HG02571 (cell line): ENCODE data around the gene MEF2C.
A peak's percentile ranks its signal among the peaks of the same experiment; 100 is the strongest.
"Not testable (repeated sequence)": the region's sequence is repeated elsewhere in the genome, so short reads cannot be mapped to it uniquely, and the experiment has no call there.

Experiments used
- ATAC-seq: cut with Tn5 transposase; IDR thresholded peaks from one replicate; pipeline ENCODE4 v1.9.1; 2021; ENCODE audit warnings: mild to moderate bottlenecking, moderate library complexity; ENCODE audit not compliant: unreplicated experiment

MEF2C gene

DNA sequence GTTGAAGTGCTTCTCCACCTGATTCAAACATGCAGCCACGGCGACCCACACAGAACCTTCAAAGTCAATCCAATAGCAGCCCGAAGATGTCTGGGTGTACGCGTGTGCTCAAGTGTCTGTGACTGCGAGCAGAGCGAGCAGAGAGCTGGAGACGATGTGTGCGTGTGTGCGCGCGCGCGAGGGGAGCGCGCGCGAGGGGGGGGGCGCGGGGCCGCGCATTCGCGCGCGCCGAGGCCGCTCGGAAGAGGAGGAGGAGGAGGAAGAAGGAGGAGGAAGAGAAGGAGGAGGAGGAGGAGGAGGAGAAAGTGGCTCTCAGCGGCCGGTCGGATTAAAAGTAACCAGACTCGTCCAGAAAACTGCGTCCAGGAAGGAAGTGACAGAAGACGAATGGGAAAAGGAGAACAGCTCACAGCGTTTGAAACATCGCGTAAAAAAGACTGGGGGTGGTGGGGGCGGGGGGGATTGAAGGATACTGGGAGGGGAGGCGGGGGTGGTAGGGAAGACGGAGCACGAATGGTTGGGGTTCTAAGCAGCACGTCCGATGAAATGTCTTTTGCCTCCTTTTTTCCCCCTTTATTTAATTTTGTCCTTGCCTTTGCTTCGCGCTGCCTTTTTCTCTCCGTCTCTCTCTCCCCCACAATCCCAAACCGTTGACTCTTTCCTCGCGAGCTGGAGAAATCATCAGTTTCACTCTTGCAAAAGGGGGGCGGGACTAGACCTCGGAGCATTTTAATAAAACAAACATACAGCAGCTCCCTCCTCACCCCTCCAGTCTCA is at the start of gene MEF2C:
Gene MEF2C, minus strand, starts transcription at position 126 of the 777 bp plus-strand sequence. CDS start 59,396 bp downstream, outside the sequence.
- ATAC-seq = peak; percentile 30

DNA sequence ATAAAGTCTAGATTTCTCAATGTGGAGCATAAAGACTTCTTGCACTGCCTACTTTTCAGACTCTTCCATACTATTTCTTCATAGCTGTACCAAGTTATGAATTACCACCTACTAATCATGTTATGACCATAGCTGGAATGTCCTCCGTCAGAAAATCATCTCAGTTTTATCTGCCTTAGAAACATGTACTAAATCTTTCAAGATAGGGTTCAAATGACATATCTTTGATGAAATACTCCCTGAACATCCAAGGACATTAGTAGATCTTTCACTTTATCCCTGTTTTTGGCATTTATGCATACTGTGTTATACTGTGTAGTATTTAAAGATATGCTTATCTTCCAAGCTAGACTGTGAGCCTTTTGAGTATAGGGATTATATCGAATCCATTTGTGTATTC is 49.6 kb upstream of the MEF2C start:
- ATAC-seq = no peak

DNA sequence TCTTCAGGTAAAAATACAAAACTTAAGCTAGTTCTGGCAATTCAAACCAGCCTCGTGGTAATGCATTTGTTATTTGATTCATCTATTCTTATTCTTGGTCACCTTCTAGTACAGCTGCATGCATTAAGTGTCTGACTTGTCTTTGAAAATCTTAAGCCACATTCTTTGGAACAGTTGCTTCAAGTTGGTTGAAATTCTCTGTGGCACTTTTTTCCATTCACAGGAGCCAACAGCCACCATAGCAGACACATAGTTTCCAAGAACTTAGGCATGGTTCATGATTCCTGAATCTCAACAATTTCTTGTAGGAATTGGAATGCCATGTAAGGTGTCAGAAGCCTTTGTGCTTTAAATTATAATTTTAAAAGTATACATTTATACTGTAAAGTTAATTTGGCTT is 47.4 kb upstream of the MEF2C start:
- ATAC-seq = no peak

DNA sequence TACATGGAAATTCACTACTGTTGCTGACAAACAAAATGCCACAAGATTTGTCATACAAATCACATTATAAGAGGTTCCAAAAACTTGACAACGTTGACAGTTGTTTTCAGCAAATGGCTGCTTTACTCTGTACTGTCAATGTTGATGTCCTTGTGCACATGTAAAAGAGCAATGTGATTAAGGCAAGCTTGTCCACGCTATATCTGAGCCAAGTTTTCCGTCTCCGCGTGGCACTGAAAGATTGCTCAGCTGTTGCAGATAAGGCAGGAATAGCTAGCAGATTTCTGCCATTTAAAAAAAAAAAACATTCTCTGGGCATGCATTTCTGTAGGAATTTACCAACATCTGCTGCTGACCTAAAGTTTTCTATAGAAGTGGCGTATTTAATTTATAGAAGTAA is 46.4 kb upstream of the MEF2C start:
- no peak for ATAC-seq

DNA sequence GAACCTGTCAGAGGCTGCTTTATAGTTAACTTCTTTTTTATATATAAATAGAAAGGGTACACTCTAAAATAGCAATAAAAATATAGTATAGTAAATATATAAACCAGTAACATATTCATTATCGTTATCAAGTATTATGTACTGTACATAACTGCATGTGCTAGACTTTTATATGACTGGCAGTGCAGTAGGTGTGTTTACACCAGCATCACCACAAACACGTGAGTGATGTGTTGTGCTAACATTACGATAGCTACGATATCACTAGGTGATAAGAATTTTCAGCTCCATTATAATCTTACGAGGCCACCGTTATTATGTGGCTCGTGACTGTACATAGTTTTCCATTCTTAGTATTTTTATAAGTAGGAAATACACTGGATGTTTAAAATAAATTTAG is 43.8 kb upstream of the MEF2C start:
- ATAC-seq = no peak

DNA sequence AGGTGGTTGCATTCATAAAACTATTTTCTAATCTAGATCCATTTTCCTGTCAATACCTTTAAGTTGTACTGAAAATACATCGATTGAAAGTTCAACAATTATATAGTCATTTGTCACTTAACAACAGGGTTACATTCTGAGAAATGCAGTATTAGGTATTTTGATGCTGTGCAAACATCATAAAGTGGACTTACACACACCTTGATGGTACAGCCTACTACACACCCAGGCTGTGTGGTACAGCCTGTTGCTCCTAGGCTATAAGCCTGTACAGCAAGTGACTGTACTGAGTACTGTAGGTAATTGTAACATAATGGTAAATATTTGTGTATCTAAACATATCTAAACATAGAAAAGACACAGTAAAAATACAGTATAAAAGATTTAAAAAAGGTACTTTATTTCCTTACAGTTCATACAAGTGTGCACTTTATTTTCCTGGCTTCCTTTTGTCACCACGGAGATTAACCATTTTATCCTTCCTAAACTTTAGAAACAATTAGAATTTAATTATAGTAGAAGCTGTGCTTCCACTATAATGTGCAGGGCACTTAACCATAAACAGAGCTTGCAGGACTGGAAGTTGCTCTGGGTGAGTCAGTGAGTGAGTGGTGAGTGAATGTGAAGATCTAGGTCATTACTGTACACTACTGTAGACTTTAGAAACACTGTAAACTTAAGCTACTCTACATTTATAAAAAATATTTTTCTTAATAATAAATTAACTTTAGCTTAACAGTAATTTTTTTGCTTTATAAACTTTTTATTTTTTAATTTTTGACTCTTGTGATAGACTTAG is 42.9 kb upstream of the MEF2C start:
- ATAC-seq = no peak

DNA sequence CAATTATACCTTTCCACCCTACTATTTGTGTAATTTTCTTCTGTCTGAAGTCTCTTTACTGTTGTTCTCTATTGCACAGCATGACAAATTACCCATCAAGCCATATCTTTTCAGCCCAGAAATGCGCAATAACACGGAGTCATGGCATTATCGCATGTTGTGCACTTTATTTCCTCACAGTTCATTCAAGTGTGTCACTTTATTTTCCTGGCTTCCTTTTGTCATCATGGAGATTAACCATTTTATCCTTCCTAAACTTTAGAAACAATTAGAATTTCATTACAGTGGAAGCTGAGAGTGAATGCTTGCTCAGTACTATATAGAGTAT is 41.3 kb upstream of the MEF2C start:
- no peak for ATAC-seq

DNA sequence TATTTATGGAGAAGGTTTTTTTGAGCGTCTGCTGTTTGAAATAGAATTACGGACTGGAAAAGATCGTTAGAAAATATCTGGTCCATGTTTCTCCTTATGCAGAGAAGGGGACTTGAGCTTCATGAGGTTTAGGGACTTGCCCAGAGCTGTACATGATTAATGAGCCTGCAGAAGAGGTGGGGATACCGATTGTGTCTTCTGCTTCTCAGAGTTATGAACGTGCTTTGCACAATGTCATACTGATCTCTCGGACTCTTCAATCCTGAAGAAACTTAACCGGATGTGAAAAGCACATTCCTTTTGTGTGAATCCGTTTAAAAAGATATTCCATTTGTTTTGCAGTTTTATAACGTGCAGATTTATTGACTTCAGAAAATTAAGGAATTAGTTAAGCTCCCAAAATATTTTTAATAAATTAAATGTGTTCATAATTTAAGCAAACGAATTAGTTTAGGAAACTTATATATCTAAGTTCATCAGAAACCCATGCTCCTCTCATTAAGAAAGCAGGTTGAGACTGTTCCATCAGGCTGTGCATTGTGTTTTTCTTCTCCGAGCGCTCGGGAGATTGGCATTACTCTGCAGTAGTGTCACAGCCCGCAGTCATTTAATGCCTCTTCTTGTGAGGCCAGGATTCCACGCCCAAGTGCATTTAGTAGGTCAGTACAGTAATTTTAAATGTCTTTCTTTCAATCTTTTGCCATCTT is 40.8 kb upstream of the MEF2C start:
- ATAC-seq = no peak

DNA sequence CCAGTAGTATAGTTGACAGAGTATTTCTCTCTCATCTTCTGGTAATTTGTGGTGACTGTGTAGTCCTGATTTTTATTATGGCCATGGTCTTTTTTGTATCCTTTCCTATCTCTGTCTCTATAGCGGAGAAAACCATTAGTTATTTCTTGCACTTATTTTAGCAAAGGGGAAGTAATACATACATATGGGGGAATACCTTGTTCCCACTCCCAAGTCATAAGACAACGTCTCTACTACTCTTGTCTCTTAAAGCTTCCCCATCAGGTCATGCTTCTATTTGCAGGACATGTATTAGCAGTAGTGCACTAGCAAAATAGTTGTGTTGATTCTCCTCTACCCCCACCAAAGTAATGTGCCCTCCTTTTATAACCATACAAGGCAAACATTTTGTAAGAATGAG is 29.8 kb upstream of the MEF2C start:
- not testable (repeated sequence) for ATAC-seq

DNA sequence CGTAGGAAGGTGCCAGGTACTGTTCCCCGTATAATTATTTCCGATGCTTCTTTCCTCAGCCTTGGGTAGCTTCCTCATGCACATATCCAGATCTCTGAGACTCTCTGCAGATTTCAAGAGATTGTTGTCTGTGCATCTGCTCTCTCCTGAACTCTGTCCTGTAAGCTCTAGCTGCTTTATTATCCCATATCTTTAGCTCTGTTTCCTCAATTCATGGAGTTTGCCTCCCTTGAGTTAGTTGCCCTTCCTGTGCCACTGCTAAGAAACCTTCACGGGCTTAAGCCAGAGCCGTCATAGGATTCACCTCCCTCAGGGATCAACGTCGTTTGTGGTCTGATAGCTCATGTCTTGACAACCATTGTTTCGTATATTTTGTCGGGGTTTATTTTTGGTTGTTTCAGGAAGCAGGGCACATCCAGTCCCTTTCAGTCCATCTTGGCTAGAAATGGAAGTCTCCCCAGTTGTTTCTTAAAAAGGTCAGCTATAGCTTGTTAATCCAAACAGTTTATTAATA is 28.1 kb upstream of the MEF2C start:
- not testable (repeated sequence) for ATAC-seq

DNA sequence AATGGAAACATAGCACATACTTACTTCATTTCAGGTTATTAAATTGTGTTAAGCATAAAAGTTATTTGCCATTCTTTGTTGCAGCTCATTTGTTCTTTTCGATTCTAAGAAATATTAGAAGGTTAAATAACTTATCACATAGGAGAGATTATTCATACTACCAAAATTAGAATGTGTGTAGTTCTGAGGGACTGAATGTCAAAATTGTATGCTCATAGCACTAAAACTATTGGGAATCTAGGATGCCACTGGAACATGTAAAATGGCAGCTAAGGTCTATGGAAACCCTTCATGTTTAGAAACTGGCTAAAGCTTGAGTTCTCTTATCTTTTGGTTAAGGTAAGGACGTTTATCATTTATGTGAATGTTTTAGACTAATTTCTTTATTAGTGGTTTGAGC is 21.5 kb upstream of the MEF2C start:
- ATAC-seq = not testable (repeated sequence)

DNA sequence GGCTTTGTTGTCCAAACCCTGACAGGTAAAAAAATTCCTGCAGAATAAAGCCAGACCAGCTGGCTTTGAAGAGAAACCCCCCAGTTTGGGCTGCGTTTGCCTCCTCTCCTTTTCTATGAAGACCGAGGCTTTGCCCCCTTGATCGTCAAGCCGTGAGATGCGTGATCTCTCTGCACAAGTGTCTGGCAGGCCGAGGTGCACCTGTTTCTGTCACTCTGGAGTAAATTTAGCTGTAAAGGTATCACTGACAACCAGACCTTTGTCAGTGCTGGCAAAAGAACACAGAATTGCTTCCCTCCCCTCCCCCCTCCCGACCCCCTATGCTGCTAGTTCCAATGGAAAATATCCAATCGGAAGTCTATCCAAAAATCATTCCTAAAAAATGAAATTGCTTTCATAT is 21.0 kb upstream of the MEF2C start:
- not testable (repeated sequence) for ATAC-seq

DNA sequence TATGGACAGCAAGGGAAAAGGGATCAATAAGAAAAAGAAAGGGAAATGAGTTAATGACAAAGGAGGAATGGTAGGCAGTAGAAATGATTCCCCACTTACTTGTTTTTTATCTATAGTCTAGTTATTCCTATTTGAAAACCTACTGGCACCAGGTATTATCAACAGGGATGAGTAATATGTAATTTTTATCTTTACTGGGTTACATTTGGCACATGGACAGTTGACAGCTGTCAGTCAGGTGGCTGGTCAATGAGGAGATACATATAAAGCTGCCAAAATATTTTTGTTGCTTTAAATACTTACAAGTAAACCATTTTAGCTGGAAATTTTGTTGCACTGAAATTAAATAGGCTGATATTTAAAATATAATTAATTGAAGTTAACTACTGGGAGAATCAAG is 18.1 kb upstream of the MEF2C start:
- ATAC-seq = not testable (repeated sequence)

DNA sequence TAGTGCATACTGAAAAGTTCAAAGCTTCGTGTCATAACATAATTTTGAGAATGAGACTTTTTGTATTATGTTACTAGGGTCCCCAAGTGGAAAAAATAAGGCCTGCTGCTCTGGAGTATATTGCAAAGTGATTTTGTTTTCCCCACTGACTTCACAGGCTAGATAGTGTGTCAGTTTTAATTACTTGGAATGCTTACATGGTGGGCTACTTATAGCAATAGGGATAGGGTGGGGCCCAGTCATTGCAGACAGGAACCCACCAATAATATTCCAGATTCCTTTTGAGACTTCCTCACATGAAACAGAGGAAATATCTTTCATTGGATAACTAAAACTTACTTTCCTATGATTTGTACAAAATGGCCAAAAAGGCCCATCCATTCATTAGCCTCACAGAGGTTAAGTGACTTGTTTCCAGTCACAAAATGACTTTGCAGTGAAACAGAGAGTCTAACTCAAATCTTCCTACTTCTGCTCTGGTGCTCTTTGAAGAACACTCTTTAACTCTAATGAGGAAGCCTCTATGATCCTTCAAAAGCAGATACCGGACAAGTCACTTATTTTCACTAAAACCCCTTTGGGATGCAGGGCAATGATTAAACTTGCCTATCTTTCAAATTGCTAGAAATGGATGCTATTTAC is 16.2 kb upstream of the MEF2C start:
- no peak for ATAC-seq

DNA sequence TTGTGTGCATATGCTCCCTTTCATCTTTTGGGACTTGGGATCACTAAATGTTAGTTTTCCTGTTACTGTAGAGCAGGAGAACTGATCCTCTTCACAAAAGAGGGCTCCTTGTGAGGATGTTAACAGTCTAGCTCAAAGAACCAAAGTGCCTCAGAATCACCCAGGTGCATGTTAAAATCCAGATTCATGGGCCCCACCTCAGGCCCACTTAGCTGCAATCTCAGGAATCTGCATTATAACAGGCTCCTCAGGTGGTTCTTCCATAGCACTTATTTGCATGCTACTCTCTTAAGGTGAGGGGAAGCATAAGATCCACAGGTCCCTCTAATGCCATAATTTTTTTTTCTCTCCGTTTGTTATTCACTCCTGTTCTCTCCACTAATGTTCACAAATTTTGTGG is 14.8 kb upstream of the MEF2C start:
- ATAC-seq = no peak

DNA sequence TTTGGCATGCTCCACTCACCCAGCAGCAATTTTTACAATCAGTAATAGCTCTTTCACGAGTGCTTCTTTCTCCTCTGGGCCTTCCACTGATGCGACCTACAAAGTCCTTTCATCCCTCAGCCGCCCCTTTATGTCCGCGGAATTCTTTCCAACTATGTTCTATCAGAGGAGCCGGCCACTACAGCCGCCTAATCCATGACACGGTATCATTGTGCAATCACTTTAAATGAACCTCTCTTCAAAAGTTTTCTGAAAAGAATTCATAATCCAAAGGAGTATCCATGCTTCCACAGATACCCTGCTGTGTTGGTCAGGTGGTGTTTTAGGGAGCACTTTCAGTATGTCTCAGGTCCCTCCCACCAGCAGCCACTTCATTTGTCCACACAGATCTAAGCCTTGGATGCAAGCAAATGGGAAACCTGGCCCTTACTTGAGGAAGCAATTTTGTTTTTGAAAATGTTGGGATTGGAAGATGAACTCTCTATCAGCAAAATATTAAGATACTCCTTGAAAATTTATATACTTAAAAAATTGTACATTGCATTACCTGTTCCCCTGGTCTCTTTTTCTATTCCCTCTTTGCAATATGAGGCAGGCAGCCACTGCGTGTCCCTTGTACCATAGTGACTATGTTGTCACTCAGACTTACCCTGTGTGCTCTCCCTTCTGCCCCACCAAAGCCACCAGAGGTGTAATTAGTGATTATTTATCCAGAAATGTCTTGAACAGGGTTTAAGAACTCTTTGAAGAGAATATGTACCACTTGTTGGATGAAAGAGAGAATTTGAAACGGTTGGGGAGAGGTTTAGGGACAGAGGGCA is 12.9 kb upstream of the MEF2C start:
- no peak for ATAC-seq

DNA sequence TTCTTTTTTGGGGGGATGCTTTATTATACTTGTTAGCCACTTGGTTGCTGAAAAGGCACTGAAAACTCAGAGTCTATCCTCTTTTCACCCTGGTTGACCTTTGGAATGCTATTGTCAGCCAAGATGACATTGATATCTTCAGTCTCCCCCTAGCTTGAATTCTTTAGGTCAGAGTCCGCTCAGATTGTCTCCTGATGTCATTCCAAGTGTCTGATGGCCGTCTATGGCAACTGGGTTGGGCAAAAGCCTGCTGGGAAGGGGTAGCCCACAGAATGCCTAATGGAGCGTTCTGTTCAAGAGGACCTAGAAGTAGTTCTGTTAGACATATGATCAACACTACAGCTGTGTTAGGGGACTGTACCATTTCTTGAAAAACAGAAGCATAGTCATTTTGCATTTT is 9.7 kb upstream of the MEF2C start:
- ATAC-seq = no peak

DNA sequence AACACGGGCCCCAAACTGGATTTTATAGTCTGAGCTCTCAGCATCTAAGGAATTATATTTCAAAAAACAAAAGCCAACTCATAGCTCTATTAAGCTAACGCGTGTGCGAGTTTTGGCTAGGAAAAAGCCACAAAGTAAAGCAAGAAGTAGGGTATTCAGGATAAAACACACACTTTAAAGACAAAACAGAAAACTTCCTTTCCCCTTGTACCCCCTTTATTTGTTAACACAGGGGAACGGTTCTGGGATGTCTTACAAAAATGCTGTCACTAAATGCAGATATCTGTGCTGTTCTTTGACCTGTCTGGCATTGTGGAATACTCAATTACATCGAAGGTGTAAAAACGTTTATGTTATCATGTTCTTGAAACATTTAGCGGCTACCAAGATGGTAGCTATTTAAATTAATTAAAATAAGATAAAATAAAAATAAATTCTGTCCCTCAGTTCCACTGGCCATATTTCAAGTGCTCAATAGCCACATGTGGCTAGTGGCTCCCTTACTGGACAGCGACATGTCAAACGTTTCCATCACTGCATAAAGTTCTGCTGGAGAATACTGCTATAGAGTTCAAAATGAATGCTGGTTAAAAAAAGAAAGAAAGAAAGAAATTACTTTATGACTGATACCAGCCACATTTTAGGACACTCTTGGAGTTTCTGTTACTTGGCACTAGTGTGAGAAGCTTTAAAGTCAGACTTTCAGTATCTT is 7.2 kb upstream of the MEF2C start:
- ATAC-seq = no peak

DNA sequence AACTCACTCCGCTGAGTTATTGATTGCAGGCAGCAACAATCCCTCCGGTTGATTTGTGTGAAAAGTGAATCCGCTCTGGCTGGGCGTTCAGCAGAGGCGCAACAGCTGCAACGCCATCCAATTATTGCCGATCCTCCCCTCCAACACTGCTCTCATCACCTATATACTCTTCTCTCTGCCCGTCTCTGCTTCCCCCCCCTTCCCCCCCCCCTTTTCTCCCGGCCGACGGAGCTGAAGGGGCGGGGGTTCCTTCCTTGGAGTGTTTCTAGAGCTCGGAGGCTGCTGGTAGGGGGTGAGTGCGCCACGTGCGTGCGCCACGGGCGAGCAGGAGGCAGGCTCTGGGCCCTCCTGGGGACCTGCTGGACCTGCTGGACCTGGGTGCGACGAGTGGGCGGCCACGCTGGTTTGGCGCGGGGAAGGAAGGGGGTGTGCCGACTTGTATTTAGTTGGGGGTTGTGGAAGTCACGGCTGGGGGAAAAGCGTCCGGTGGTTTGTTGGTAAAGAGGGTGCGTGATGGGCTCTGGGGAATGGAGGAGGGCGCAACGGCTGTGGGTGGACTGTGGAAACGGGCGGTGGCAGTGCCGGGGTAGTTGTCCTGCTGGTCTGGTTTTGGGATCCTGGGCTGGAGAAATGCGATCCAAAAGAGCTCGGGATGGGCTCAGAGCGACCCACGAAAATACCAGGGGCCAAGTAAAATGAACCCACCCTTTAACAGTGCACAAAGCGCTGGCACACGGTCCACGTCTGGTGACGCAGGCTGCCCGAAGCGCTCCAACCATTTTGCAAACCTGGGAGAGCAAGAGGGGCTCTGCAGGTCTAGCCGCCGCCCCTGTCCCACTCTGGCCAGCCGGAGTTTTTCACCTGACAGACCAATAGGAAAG is 6.4 kb upstream of the MEF2C start:
- peak; percentile 39 for ATAC-seq
